Liver (tissue), 6 donors: ENCODE measurements around the gene NTM. TPM values are rescaled to one million over a fixed set of nuclear protein-coding genes. Genes with fewer than 3 reads are reported as not detected.

Experiments
- ZBTB33 ChIP-seq: IDR thresholded peaks from 2 replicates; pipeline ENCODE4 v1.6.1; 2016; ENCODE audit warnings: antibody characterized with exemption
- polyA plus RNA-seq, 2 donors: library from polyadenylated mRNA; stranded (reverse) in 1 of 2; unstranded in 1 of 2; fragments of 200-250 nt in 1 of 2; fragments of >200 nt in 1 of 2; fragmentation: Nextera tagmentation in 1 of 2; extraction: Ambion mirVana in 1 of 2; gene quantifications; one replicate each; pipeline versions ENCODE4 v1.2.1 to v1.2.3, GENCODE V29; 2013 to 2015
- small RNA-seq: library from RNA; depleted of rRNA; stranded (forward); fragments of <200 nt; gene quantifications from one replicate; pipeline ENCODE3, GENCODE V24; 2014
- total RNA-seq, 2 donors: library from RNA; depleted of rRNA; stranded (reverse); fragments of >200 nt; gene quantifications; one replicate each; pipeline ENCODE4 v1.2.3, GENCODE V29; 2014
- donor health status: healthy.
- donor health status: healthy.
- donor health status: healthy.

Gene NTM
- total and polyA plus RNA-seq, 4 donors, result 0.08 to 1.1 (median 0.08) TPM; not detected in 1

- TF ChIP-seq ZBTB33, result no peak
Observed at GRCh38 chr11:132379540-132379939, 1009.1 kb downstream of the NTM start (continued).

Small RNAs within 50 kb of the gene (small RNA-seq; reads per million reads assigned to genes)
- gene RNU6ATAC12P, result not detected
